Neutrophil (primary cell): ENCODE measurements around the gene NFIL3.

Experiments
- H3K27ac ChIP-seq: fragments of 200-600 bp; sonication (generic); 2 replicates; pipeline ENCODE4 v1.5.1; 2016; ENCODE audit warnings: mild to moderate bottlenecking, moderate library complexity
- H3K27me3 ChIP-seq: fragments of 200-600 bp; sonication (generic); 2 replicates; pipeline ENCODE4 v1.6.0; 2016; ENCODE audit warnings: mild to moderate bottlenecking
- H3K36me3 ChIP-seq: fragments of 200-600 bp; sonication (generic); 2 replicates; pipeline ENCODE4 v1.5.1; 2017
- H3K4me1 ChIP-seq, 2 experiments: fragments of 200-600 bp in 1 of 2; sonication (generic) in 1 of 2; 1 replicate in 1 of 2; 2 replicates in 1 of 2; pipeline versions ENCODE4 v1.5.1 to v1.6.1; 2013 to 2016; ENCODE audit warnings: low read depth in 1 of 2, low read length in 1 of 2, mild to moderate bottlenecking in 1 of 2, moderate library complexity in 1 of 2; ENCODE audit not compliant: control insufficient read depth in 1 of 2, insufficient read depth in 1 of 2
- H3K4me3 ChIP-seq, 2 experiments: fragments of 200-600 bp in 1 of 2; sonication (generic) in 1 of 2; 1 replicate in 1 of 2; 2 replicates in 1 of 2; pipeline ENCODE4 v1.5.1; 2013 to 2016; ENCODE audit warnings: low read depth in 1 of 2, low read length in 1 of 2, mild to moderate bottlenecking in 1 of 2, moderate library complexity in 1 of 2
- H3K9me3 ChIP-seq: fragments of 200-600 bp; sonication (generic); 2 replicates; pipeline ENCODE4 v1.5.1; 2016
- TF ChIP-seq, protein P1 (sequence below): fragments of 200-600 bp; sonication (generic); IDR thresholded peaks from 2 replicates; pipeline ENCODE4 v1.5.1; 2016; ENCODE audit warnings: antibody characterized with exemption

The NFIL3 gene

GRCh38 chr9:91360551-91361290 lies 62.9 kb downstream of the NFIL3 start:
- peaks cover 18 to 24% of the 10 kb centered on the region in 2 experiments for H3K4me1 ChIP-seq
- no peaks in the 10 kb centered on the region for H3K27me3 ChIP-seq
- peak overlapping the region; percentile 95 to 99 for H3K4me3 ChIP-seq
- no peaks in the 10 kb centered on the region for H3K36me3 ChIP-seq
- H3K9me3 ChIP-seq: no peaks in the 10 kb centered on the region
- peak overlapping the region; percentile 87 for H3K27ac ChIP-seq
- TF ChIP-seq, protein P1, sequence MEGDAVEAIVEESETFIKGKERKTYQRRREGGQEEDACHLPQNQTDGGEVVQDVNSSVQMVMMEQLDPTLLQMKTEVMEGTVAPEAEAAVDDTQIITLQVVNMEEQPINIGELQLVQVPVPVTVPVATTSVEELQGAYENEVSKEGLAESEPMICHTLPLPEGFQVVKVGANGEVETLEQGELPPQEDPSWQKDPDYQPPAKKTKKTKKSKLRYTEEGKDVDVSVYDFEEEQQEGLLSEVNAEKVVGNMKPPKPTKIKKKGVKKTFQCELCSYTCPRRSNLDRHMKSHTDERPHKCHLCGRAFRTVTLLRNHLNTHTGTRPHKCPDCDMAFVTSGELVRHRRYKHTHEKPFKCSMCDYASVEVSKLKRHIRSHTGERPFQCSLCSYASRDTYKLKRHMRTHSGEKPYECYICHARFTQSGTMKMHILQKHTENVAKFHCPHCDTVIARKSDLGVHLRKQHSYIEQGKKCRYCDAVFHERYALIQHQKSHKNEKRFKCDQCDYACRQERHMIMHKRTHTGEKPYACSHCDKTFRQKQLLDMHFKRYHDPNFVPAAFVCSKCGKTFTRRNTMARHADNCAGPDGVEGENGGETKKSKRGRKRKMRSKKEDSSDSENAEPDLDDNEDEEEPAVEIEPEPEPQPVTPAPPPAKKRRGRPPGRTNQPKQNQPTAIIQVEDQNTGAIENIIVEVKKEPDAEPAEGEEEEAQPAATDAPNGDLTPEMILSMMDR: no peak

DNA sequence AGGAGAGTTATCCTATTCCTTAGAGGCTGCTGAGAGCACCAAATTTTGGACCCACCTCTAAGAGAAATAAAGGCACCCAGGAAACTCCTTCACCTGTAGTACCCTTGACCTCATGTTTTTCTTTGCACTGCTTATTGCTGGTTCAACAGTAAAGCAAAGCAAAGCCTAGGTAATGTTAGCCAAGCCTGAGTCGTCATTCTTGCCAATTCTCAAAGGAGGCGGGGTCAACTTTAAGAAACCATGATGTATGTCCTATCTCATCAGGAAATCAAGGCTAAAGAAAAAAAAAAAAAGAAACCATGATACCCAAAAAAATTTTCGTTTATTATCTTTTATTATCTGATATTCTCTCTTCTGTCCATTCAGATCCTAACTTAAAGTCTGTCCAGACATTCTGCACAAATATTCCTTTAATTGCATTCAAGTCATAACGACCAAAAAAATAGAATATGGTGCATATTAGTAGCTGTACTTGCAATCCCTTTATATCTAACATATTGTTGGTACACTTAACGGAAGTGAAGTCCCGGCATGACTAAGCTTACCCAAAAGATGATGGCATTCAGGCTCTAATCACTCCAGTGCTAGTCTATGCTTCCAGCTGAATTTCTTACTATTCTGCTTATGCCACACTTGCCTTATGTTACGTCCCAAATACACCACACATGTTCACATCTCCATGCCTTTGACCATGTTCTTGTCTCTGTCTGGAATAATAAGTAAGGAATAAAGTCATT lies 63.7 kb downstream of the NFIL3 start:
- TF ChIP-seq, protein P1: no peak
- no peak overlapping the region for H3K4me3 ChIP-seq
- H3K4me1 ChIP-seq: peaks cover 18 to 24% of the 10 kb centered on the region in 2 experiments
- H3K27ac ChIP-seq: no peak overlapping the region
- no peaks in the 10 kb centered on the region for H3K36me3 ChIP-seq
- no peaks in the 10 kb centered on the region for H3K9me3 ChIP-seq
- H3K27me3 ChIP-seq: no peaks in the 10 kb centered on the region

DNA sequence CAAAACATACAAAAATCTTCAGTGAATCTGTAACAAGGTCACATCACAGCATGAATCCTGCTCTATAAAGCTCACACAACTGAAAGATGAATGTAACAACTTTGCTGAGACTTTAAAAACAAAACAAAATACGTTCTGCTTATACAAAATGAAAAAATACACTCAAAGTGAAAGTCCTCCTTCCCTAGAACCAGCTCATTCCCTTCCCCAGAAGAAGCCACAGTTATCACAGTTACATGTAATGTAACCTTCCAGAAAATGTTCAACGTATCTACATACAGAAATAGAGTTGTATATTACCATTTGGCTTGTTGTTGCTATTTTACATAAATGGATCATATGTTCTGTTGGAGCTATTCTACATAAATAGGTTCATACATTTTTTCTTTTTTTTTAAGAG lies 64.5 kb downstream of the NFIL3 start:
- Histone ChIP-seq H3K4me3 (no peak overlapping the region), H3K9me3 (no peaks in the 10 kb centered on the region), H3K27ac (no peak overlapping the region), H3K36me3 (peaks cover 4% of the 10 kb centered on the region), H3K27me3 (no peaks in the 10 kb centered on the region), H3K4me1 (peaks cover 18 to 24% of the 10 kb centered on the region in 2 experiments)
- TF ChIP-seq, protein P1: no peak
